GM19463 (cell line): Measurements from ENCODE around the gene PARP14.
"Not testable (repeated sequence)": the region's sequence is repeated elsewhere in the genome, so short reads cannot be mapped to it uniquely, and the experiment has no call there.

Experiments used
- ATAC-seq: cut with Tn5 transposase; IDR thresholded peaks from one replicate; pipeline ENCODE4 v1.9.1; 2021; ENCODE audit warnings: mild to moderate bottlenecking, moderate library complexity; ENCODE audit not compliant: unreplicated experiment

PARP14 gene

DNA sequence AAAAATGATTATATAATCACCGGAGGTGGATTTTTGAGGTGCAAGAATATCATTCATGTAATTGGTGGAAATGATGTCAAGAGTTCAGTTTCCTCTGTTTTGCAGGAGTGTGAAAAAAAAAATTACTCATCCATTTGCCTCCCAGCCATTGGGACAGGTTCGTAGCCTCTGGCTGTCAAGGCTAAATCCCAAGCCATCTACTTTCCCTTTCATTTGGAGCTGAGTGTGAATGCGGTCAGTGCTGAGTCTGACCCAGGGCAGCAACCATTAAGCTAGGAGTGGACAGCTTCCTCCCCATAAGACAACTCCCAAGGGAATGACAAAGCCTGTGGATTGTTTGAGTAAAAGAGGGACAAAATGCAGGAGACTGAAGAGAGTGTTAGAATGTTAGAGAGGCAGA lies 33.6 kb downstream of the PARP14 start:
- no peak for ATAC-seq

DNA sequence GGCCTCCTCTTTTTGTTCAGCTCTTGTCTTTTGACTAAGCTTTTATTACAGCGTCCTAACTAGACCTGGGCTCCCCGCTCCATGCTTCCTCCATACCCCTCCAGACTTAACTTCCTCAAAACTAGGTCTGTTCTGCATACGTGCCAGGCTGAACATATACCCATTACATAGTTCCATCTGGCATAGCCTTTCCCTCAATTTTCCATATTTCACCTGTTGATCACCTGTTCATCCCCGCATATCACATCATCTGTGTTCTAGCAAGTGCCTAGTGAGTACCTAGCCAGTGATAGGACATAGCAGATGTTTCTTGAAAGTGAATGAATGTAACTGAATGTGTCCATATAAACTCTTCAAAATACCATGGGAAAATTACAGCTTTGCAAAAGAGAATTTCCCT lies 36.0 kb downstream of the PARP14 start:
- ATAC-seq = no peak

DNA sequence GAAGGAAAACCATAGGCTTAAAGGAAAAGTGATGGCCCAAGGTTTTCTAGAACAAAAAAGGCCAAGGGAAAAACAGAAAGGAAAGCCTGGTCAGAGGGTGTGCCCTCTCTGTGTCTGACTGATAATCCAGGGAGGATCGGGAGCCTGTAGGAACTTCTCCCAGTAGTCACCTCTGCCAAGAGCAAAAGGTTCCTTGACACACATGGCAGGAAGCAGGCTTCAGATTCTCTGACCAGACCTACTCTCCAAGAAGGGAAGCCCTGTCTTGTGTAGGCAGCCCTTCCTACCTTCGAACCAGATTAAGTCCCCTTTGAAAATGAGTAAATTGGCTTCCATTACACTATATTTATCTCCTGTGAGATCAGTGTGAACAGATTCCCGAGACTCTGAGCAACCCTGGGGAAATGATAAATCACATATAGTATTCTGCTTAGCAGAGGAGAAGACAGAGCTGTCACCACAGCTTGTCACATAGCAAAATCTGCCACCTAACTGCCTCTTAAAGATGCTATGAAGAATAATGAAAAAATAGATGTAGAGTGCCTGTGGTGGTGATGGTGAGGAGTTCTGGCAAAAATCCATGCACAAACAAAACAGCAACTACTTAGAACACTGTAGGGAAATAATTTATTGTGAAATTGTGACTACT lies 38.8 kb downstream of the PARP14 start:
- ATAC-seq = no peak

DNA sequence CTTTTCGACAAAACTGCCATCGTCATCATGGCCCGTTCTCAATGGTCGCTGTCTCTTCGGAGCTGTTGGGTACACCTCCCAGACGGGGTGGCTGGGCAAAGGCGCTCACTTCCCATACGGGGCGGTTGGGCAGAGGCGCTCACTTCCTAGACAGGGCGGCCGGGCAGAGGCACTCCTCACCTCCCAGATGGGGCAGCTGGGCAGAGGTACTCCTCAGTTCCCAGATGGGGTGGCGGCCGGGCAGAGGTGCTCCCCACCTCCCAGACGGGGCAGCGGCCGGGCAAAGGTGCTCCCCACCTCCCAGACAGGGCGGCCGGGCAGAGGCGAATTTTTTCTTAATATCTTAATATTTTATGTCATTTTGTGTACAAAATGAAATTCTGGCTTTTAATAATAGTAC lies 44.5 kb downstream of the PARP14 start:
- ATAC-seq = no peak

DNA sequence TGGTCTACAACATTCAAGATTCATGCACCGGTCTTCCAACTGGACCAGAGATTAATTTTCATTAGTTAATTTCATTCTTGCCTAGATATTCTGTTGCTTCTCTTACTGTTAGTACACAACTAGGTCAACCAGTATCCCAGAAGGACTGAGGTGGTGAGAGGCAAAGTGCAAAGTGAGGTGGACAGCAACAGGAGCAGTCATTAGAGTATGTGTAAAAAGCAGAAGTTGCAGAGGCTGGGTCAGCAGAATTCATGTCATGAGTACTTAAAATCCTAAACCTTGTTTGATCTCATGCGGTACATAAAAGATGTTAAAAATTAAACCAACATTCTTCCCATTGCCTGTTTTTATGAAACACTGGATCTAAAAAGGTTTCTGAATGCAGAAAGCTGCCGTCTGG lies 46.7 kb downstream of the PARP14 start:
- no peak for ATAC-seq

DNA sequence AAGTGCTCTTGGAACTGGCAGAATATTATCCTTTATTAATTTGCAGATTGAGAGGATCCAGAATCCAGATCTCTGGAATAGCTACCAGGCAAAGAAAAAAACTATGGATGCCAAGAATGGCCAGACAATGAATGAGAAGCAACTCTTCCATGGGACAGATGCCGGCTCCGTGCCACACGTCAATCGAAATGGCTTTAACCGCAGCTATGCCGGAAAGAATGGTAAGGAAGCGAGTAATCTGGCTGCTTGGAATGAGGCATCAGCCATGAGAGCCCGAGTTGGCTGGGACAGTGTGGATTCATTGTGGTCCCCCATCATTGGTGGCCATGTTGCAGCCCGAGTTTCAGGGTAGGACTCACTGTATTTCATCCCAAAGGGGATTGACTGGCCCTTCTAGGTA lies 47.1 kb downstream of the PARP14 start:
- ATAC-seq = no peak

DNA sequence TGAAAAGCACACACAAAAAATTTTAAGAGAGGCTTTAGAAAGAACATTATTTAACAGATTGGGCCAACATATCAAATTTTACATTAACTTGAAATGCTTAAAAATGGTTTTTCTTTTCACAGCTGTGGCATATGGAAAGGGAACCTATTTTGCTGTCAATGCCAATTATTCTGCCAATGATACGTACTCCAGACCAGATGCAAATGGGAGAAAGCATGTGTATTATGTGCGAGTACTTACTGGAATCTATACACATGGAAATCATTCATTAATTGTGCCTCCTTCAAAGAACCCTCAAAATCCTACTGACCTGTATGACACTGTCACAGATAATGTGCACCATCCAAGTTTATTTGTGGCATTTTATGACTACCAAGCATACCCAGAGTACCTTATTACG lies 47.5 kb downstream of the PARP14 start:
- no peak for ATAC-seq

DNA sequence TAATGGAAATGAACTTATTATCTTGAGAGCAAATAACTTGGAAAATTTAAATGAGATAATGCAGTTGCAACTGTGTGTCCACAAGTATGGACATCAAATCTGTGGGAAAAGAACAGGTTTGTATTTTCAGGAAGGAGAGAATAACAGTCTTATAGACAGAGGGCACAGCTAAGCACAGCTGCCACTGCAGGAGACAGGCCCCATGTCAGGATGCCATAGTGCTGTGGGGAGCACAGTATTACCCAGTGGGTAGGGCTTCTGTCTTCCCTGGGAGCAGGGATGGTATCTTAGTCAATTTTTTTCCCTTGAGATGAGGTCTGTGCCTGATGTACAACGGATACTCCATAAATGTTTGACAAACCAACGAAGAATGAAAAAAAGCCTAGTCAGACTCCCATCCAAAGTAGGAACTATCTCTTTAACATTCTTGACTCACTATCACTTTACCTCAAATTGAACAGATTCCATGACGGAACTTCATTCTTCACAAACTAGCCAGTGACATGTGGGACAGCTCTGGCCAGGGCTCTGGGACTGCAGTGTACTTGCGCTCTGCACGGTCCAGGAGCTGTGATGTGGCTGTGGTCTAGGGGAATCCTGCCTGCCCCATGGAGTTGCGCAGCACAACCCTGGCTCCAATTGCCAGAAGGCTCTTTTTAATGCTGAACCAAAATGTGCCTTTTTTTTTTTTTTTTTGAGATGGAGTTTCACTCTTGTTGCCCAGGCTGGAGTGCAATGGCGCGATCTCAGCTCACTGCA lies 48.3 kb downstream of the PARP14 start:
- ATAC-seq = no peak

DNA sequence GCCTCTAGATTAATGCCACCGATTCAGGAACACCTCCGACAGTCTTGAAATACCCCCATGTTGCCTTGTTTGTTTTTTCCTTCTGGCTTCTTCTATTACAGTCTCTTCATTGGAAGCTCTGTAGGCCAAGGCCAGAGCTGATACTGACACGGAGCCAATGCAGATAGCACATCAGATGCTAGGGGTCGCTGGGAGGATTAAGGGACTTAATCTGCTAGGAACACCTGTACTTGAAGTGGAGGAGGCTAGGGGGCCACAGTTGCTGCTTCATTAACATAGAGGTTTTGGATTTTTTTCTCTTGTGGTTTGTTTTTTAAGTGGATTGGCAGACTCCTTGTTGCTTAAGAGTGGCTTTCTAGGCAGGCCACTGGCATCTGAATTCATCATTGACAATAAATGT lies 49.6 kb downstream of the PARP14 start:
- no peak for ATAC-seq

DNA sequence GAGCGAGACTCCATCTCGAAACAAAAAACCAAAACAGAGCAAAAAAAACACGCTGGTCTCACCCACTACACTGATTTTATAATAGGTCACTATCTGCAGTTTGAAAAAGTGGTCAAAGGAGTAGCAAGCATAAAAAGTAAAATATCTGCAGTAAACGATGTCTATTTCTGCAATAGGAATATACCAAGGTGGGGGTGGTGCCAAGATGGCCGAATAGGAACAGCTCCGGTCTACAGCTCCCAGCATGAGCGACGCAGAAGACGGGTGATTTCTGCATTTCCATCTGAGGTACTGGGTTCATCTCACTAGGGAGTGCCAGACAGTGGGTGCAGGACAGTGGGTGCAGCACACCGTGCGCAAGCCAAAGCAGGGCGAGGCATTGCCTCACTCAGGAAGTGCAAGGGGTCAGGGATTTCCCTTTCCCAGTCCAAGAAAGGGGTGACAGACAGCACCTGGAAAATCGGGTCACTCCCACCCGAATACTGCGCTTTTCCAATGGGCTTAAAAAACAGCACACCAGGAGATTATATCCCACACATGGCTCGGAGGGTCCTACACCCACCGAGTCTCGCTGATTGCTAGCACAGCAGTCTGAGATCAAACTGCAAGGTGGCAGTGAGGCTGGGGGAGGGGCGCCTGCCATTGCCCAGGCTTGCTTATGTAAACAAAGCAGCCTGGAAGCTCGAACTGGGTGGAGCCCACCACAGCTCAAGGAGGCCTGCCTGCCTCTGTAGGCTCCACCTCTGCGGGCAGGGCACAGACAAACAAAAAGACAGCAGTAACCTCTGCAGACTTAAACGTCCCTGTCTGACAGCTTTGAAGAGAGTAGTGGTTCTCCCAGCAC lies 52.3 kb downstream of the PARP14 start:
- ATAC-seq = not testable (repeated sequence)

DNA sequence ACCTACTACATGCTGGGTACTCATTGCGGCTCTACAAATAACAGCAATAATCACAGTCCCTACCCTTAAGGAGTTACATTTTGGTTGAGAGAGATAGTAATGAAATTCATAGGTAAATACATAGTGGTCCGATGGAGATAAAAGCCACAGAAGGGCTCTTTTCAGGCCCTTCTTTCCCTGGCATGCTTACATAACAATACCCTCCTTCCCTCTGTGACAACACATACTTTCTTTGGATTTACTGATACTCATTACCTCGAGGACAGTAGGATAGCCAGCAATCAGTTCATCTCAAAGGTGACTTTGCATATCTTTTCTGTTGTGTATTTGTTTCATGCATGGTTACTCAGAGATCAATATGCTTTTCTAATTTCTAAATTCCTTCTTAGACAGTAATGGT lies 58.5 kb downstream of the PARP14 start:
- no peak for ATAC-seq

DNA sequence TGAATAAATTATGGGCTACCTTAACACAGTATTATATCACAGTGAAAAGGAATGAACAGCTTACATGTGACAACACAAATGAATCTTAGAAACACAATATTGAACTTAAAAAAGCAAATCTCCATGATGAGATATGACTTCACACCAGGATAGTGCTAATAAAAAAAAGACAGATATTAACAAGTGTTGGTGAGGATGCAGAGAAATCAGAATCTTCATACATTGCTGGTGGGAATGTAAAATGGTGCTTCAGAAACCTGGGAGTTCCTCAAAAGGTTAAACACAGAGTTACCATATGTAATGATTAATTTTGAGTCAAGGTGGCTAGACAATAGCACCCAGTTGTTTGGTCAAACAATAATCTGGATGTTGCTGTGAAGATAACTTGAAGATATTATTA lies 61.6 kb downstream of the PARP14 start:
- no peak for ATAC-seq

DNA sequence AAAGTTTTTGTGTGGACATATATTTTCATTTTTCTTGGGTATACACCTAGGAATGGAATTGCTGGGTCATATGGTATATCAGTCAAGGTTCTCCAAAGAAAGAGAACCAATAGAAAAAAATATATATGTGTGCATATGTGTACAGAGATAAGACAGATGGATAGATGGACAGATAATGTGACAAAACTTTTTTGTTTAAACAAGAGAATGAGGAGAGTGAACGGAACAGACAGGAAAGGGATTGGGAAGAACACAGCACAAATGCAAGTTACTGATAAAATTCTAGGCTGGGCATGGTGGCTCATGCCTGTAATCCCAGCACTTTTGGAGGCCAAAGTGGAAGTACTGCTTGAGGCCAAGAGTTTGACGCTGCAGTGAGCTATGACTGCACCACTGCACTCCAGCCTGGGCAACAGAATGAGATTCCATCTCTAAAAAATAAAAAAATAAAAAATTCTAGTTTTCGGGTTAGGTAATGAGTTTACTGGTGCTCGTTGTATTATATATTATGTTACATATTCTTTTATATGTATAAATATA lies 63.0 kb downstream of the PARP14 start:
- ATAC-seq = no peak

DNA sequence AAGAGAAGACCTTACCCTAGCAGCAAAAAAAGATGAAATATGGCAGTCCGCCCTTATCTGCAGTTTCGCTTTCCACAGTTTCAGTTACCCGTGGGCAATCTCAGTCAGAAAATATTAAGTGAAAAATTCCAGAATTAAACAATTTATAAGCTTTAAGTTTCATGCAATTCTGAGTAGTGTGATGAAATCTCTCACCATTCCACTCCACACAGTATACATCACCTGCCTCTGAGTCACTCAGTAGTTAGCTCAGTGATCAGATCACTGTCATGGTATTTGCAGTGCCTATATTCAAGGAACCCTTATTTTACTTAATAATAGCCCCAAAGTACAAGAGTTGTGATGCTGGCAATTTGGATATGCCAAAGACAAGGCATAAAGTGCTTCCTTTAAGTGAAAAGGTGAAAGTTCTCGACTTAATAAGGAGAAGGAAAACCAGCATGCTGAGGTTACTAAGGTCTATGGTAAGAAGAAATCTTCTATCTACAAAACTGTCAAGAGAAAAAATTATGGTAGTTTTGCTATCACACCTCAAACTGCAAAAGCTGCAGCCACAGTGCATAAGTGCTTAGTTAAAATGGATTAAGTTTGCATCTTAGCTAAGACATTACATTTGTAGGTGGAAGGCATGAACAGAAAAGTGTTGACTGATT lies 64.9 kb downstream of the PARP14 start:
- ATAC-seq = no peak

DNA sequence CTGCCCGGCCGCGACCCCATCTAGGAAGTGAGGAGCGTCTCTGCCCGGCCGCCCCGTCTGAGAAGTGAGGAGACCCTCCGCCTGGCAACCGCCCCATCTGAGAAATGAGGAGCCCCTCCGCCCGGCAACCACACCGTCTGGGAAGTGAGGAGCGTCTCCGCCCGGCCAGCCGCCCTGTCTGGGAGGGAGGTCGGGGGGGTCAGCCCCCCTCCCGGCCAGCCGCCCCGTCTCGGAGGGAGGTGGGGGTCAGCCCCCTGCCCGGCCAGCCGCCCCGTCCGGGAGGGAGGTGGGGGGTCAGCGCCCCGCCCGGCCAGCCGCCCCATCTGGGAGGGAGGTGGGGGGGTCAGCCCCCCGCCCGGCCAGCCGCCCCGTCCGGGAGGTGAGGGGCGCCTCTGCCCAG lies 66.7 kb downstream of the PARP14 start:
- ATAC-seq = not testable (repeated sequence)

DNA sequence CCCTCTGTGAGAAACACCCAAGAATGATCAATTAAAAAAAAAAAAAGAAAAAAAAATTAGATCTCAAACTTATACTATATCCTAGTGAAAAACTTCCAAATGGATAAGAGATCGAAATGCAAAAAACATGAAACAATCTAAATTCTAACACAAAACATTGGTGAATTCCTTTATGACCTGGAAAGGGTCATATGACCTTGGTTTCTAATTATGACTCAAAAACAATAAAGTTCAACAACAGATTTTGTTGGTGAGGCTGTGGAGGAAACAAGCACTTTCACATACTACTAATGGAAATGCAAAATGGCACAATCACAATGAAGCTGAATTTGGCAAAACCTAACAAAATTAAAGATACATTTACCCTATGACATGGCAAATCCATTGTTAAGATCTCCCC lies 67.7 kb downstream of the PARP14 start:
- ATAC-seq = no peak

DNA sequence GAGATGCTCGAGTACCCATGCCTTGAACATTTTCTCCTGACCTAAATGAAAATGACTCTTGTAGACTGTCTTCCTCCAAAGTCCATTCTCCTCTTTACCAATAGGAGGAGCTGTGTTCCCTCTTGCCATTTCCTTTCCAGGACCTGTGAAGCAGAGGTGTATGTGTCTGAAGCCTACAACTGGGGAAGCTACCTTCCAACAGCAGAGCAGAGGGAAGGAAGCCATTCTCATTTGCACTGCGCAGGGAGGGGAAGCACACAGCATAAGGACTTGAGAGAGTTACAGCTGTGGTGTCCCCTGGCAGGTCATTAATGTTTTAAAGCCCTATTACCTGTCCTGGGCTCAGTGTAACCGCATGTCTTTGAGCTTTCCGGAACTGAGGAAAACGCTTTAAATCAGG lies 74.3 kb downstream of the PARP14 start:
- peak; percentile 45 for ATAC-seq

DNA sequence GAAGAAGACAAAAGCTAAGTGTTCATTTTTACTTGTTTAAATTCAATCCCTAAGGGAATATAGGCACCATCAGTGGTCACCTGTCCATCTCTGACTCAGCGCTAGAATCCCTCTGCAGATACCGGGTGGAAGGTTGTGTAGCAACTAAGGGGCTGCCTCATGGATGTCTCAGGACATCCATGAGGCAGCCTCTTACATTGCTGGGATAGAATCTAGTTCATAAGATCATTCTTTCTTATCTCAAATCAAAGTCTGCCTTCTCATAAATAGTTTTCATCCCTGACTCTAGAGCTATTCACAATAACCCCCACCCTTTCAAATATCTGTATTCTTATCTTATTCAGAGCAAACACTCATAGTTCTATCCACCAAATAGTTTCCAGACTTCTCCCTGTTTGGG lies 74.9 kb downstream of the PARP14 start:
- ATAC-seq = no peak

DNA sequence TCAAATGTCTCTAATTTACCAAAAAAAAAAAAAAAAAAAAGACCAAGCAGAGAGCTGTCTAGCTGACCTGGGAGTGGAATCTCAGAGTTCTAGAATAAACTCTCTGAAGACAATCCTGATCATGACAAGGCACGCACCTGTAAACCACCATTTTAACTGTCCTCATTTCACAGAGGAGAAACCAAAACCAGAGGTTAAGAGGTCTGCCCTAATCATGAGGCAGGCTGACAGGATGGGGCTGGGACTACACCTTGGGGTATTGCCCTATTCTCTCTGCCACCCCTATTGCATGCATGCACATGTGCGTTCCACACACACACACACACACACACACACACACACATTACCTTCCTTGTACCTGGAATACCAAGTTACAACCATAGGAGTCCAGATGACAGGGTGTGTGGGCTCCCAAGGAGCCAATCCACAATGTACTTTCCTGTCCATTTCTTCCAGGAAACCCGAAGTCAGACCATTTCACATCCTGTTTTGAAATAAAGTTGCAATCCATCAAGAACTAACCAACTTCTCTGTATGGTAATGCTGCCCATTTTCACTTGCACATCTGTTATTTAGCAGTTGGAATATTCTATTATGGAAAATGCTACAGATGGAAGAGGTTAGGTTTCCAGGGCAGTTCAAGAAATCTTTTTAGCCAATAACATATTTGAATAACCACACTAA lies 78.4 kb downstream of the PARP14 start:
- no peak for ATAC-seq

DNA sequence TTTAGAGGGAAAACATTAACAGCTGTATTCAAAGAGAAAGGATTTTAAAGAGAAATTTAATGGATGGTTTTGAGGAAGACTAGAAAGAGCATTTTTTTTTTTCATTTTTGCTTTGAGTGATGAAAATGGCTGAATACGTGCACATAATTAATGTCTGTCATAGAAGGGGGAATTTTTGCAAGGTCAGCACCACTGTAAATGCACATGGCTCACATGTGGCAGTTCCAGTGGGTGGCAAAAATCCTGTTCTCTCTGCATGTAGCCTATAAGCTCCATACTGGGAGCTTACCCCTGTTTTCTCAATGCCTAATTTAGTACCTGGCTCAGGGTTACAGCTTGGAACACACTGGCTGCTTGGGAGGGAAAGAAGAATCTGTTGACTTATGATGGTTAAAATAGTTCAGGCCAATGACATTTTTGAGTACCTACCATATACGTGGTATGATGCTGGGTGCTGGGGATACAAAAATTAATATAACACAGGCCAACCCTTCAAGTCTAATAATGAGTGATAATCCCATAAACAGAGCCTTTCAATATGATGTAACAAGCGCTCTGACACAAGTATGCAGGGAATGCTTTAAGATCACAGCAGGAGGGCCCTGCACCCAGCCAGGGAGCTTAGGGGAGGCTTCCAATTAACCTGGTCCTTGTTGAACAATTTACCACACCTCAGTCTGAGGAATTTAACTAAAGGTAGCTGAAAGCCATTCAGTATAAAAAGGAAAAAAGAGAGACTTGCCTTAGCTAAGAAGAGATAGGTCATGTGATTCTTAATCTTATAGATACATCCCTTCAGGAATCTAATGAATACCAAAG lies 80.0 kb downstream of the PARP14 start:
- ATAC-seq = no peak
